Measurements from ENCODE around the gene RYR1. TPM values are rescaled to one million over a fixed set of nuclear protein-coding genes. Genes with fewer than 3 reads are reported as not detected.
"Not testable (repeated sequence)": the region's sequence is repeated elsewhere in the genome, so short reads cannot be mapped to it uniquely, and the experiment has no call there.

RYR1 gene
- total RNA-seq, 1 donor from 2014 or later = 1.3 TPM

DNA sequence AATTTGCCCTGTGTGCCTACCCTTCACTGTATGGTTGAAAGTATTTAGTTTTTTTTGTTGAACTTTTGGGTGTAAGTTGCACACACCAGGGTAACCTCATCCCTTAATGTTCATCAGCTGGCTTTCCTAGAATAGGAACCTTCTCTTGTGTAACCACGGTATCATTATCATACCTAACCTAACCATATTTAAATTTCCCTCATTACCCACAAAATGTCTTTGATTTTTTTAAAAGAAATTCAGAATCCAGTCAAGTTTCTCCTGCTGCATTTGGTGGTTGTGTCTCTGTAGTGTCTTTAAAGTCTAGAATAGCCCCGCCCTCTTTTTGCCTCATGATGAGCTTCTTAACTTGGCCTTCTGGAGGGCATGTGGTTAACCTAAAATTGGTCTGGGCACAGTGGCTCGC lies 80.3 kb downstream of the RYR1 start:
- H3K27me3 Mint-ChIP-seq (ENCODE audit: unreplicated experiment) = peaks cover 7% of the 10 kb centered on the region
- DNase-seq (ENCODE audit: low spot score) = no peak
- TF ChIP-seq, protein P1, sequence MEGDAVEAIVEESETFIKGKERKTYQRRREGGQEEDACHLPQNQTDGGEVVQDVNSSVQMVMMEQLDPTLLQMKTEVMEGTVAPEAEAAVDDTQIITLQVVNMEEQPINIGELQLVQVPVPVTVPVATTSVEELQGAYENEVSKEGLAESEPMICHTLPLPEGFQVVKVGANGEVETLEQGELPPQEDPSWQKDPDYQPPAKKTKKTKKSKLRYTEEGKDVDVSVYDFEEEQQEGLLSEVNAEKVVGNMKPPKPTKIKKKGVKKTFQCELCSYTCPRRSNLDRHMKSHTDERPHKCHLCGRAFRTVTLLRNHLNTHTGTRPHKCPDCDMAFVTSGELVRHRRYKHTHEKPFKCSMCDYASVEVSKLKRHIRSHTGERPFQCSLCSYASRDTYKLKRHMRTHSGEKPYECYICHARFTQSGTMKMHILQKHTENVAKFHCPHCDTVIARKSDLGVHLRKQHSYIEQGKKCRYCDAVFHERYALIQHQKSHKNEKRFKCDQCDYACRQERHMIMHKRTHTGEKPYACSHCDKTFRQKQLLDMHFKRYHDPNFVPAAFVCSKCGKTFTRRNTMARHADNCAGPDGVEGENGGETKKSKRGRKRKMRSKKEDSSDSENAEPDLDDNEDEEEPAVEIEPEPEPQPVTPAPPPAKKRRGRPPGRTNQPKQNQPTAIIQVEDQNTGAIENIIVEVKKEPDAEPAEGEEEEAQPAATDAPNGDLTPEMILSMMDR (IDR thresholded peaks at IDR 0.05; ENCODE audit: unreplicated experiment) = no peak
- peaks cover 4% of the 10 kb centered on the region for H3K36me3 Mint-ChIP-seq (ENCODE audit: low read depth, unreplicated experiment)
- no peaks in the 10 kb centered on the region for H3K9me3 Mint-ChIP-seq (ENCODE audit: unreplicated experiment)
- no peaks in the 10 kb centered on the region for H3K4me1 Mint-ChIP-seq (ENCODE audit: unreplicated experiment)
- H3K27ac Mint-ChIP-seq (ENCODE audit: unreplicated experiment) = no peak overlapping the region
- no peak overlapping the region for H3K4me3 Mint-ChIP-seq (ENCODE audit: unreplicated experiment)

DNA sequence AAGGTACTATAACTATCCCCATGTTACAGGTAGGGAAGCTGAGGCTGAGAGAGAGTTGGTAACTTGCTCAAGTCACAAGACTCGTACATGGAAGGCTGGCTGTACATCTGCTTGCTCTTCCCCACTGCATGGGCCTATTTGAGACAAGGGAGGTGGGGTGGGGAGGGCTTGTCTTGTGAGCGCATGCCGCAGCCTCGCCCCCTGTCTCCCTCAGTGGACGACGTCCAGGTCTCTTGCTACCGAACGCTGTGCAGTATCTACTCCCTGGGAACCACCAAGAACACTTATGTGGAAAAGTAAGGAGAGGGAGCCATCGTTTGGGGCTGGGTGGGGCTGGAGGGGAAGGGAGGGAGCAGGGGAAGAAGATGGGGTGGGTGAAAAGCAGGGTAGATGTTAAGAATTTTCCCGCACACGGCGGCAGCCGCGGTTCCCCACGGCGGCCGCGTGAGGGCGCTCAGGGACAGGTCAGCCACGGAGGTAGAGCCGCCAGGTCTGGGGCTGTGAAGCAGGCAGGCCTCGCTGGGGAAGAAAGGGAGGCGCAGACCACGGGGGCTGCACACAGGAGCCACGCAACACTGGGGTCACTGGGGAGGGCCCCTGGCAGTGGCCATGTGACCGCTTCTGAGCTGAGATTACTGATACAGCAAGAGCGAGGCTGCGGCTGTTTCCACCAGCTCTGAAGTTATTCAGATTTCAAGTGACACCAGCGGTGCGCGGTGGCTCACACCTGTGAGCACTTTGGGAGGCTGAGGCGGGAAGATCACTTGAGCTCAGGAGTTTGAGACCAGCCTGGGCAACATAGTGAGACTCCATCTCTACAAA lies 81.5 kb downstream of the RYR1 start:
- no peak overlapping the region for H3K27ac Mint-ChIP-seq (ENCODE audit: unreplicated experiment)
- TF ChIP-seq, protein P1 (IDR thresholded peaks at IDR 0.05; ENCODE audit: unreplicated experiment) = peak; percentile 83
- no peaks in the 10 kb centered on the region for H3K4me1 Mint-ChIP-seq (ENCODE audit: unreplicated experiment)
- peaks cover 4% of the 10 kb centered on the region for H3K36me3 Mint-ChIP-seq (ENCODE audit: low read depth, unreplicated experiment)
- H3K9me3 Mint-ChIP-seq (ENCODE audit: unreplicated experiment) = no peaks in the 10 kb centered on the region
- peak; percentile 85 for DNase-seq (ENCODE audit: low spot score)
- H3K4me3 Mint-ChIP-seq (ENCODE audit: unreplicated experiment) = no peak overlapping the region
- H3K27me3 Mint-ChIP-seq (ENCODE audit: unreplicated experiment) = peaks cover 7% of the 10 kb centered on the region

- Mint-ChIP-seq H3K27me3 (ENCODE audit: unreplicated experiment) (peaks cover 7% of the 10 kb centered on the region), H3K9me3 (ENCODE audit: unreplicated experiment) (no peaks in the 10 kb centered on the region), H3K36me3 (ENCODE audit: low read depth, unreplicated experiment) (peaks cover 4% of the 10 kb centered on the region), H3K27ac (ENCODE audit: unreplicated experiment) (no peak overlapping the region), H3K4me3 (ENCODE audit: unreplicated experiment) (no peak overlapping the region), H3K4me1 (ENCODE audit: unreplicated experiment) (no peaks in the 10 kb centered on the region)
- TF ChIP-seq, protein P1 (IDR thresholded peaks at IDR 0.05; ENCODE audit: unreplicated experiment) = no peak
- DNase-seq (ENCODE audit: low spot score) = no peak
These were observed 82.4 kb downstream of the RYR1 start for GRCh38 chr19:38515896-38516295.

GRCh38 chr19:38516802-38517201 lies 83.3 kb downstream of the RYR1 start:
- no peak overlapping the region for H3K4me3 Mint-ChIP-seq (ENCODE audit: unreplicated experiment)
- TF ChIP-seq, protein P1 (IDR thresholded peaks at IDR 0.05; ENCODE audit: unreplicated experiment) = no peak
- no peaks in the 10 kb centered on the region for H3K9me3 Mint-ChIP-seq (ENCODE audit: unreplicated experiment)
- DNase-seq (ENCODE audit: low spot score) = no peak
- peaks cover 4% of the 10 kb centered on the region for H3K36me3 Mint-ChIP-seq (ENCODE audit: low read depth, unreplicated experiment)
- H3K27me3 Mint-ChIP-seq (ENCODE audit: unreplicated experiment) = peaks cover 4% of the 10 kb centered on the region
- no peaks in the 10 kb centered on the region for H3K4me1 Mint-ChIP-seq (ENCODE audit: unreplicated experiment)
- no peak overlapping the region for H3K27ac Mint-ChIP-seq (ENCODE audit: unreplicated experiment)

GRCh38 chr19:38517321-38517720 lies 83.8 kb downstream of the RYR1 start:
- Mint-ChIP-seq H3K4me3 (ENCODE audit: unreplicated experiment) (no peak overlapping the region), H3K9me3 (ENCODE audit: unreplicated experiment) (no peaks in the 10 kb centered on the region), H3K4me1 (ENCODE audit: unreplicated experiment) (no peaks in the 10 kb centered on the region), H3K36me3 (ENCODE audit: low read depth, unreplicated experiment) (peaks cover 4% of the 10 kb centered on the region), H3K27ac (ENCODE audit: unreplicated experiment) (no peak overlapping the region), H3K27me3 (ENCODE audit: unreplicated experiment) (peaks cover 4% of the 10 kb centered on the region)
- TF ChIP-seq, protein P1 (IDR thresholded peaks at IDR 0.05; ENCODE audit: unreplicated experiment) = no peak
- DNase-seq (ENCODE audit: low spot score) = no peak

GRCh38 chr19:38517980-38518379 lies 84.5 kb downstream of the RYR1 start:
- H3K9me3 Mint-ChIP-seq (ENCODE audit: unreplicated experiment); H3K27ac Mint-ChIP-seq (ENCODE audit: unreplicated experiment); DNase-seq (ENCODE audit: low spot score); H3K27me3 Mint-ChIP-seq (ENCODE audit: unreplicated experiment); H3K36me3 Mint-ChIP-seq (ENCODE audit: low read depth, unreplicated experiment); H3K4me1 Mint-ChIP-seq (ENCODE audit: unreplicated experiment): not testable (repeated sequence)
- H3K4me3 Mint-ChIP-seq (ENCODE audit: unreplicated experiment) = peak overlapping the region; percentile 63
